Stomach smooth muscle (tissue), 2 donors: ENCODE measurements around the gene CDH4.

ENCODE experiments used
- H3K27ac ChIP-seq: one replicate; pipeline ENCODE4 v1.7.0; 2013; ENCODE audit warnings: mild to moderate bottlenecking, low read length, inconsistent platforms
- H3K27me3 ChIP-seq, 2 donors: one replicate each; pipeline ENCODE4 v1.7.0; 2013; ENCODE audit warnings: low read length in 2 of 2; ENCODE audit not compliant: insufficient read depth in 2 of 2, control insufficient read depth in 1 of 2
- H3K36me3 ChIP-seq, 2 donors: one replicate each; pipeline ENCODE4 v1.7.0; 2013; ENCODE audit warnings: low read length in 2 of 2; ENCODE audit not compliant: control insufficient read depth in 2 of 2, insufficient read depth in 2 of 2
- H3K4me1 ChIP-seq: one replicate; pipeline ENCODE4 v1.7.0; 2013; ENCODE audit warnings: low read length; ENCODE audit not compliant: control insufficient read depth, insufficient read depth
- H3K4me3 ChIP-seq, 2 donors: one replicate each; pipeline ENCODE4 v1.7.0; 2013; ENCODE audit warnings: low read length in 2 of 2
- H3K9ac ChIP-seq, 2 donors: one replicate each; pipeline ENCODE4 v1.7.0; 2013; ENCODE audit warnings: low read length in 2 of 2, mild to moderate bottlenecking in 1 of 2
- H3K9me3 ChIP-seq, 2 donors: one replicate each; pipeline ENCODE4 v1.7.0; 2013; ENCODE audit warnings: low read length in 2 of 2; ENCODE audit not compliant: control insufficient read depth in 2 of 2
- donor health status: healthy.
- donor health status: Pancreatic carcinoma.

CDH4 gene

GRCh38 chr20:61856626-61857413 is 604.8 kb downstream of the CDH4 start:
- Histone ChIP-seq H3K4me1 (no peaks in the 10 kb centered on the region), H3K27me3 (peaks cover 0 to 2% of the 10 kb centered on the region in 2 donors), H3K36me3 (no peaks in the 10 kb centered on the region), H3K27ac (no peak overlapping the region), H3K9me3 (peaks cover 0 to 3% of the 10 kb centered on the region in 2 donors), H3K9ac (no peak overlapping the region), H3K4me3 (no peak overlapping the region)

- H3K27ac ChIP-seq, result no peak overlapping the region
- no peaks in the 10 kb centered on the region for H3K36me3 ChIP-seq
- H3K4me1 ChIP-seq, result no peaks in the 10 kb centered on the region
- peaks cover 0 to 3% of the 10 kb centered on the region in 2 donors for H3K9me3 ChIP-seq
- peaks cover 0 to 2% of the 10 kb centered on the region in 2 donors for H3K27me3 ChIP-seq
- no peak overlapping the region for H3K9ac ChIP-seq
- no peak overlapping the region for H3K4me3 ChIP-seq
These were observed 605.3 kb downstream of the CDH4 start for GRCh38 chr20:61857414-61857775.

- Histone ChIP-seq H3K4me1 (no peaks in the 10 kb centered on the region), H3K4me3 (no peak overlapping the region), H3K27me3 (peaks cover 0 to 2% of the 10 kb centered on the region in 2 donors)
These were observed 605.8 kb downstream of the CDH4 start for GRCh38 chr20:61857884-61858283.

GRCh38 chr20:61859767-61860166 is 607.7 kb downstream of the CDH4 start:
- H3K9me3 ChIP-seq, result peaks cover 0 to 3% of the 10 kb centered on the region in 2 donors
- H3K27me3 ChIP-seq, result peaks cover 0 to 2% of the 10 kb centered on the region in 2 donors

More at GRCh38 chr20:61857884-61858283, 605.8 kb downstream of the CDH4 start:
- Histone ChIP-seq H3K9me3 (peaks cover 0 to 3% of the 10 kb centered on the region in 2 donors), H3K9ac (no peak overlapping the region), H3K27ac (no peak overlapping the region), H3K36me3 (no peaks in the 10 kb centered on the region)

GRCh38 chr20:61860260-61860987 is 608.4 kb downstream of the CDH4 start:
- H3K9me3 ChIP-seq, result peaks cover 0 to 3% of the 10 kb centered on the region in 2 donors
- no peak overlapping the region for H3K9ac ChIP-seq
- no peaks in the 10 kb centered on the region for H3K36me3 ChIP-seq
- no peaks in the 10 kb centered on the region for H3K4me1 ChIP-seq
- peaks cover 0 to 2% of the 10 kb centered on the region in 2 donors for H3K27me3 ChIP-seq
- no peak overlapping the region for H3K4me3 ChIP-seq
- H3K27ac ChIP-seq, result no peak overlapping the region

More at GRCh38 chr20:61859767-61860166, 607.7 kb downstream of the CDH4 start:
- Histone ChIP-seq H3K27ac (no peak overlapping the region), H3K4me3 (no peak overlapping the region), H3K36me3 (no peaks in the 10 kb centered on the region), H3K4me1 (no peaks in the 10 kb centered on the region), H3K9ac (no peak overlapping the region)

GRCh38 chr20:61861054-61861841 is 609.2 kb downstream of the CDH4 start:
- Histone ChIP-seq H3K36me3 (no peaks in the 10 kb centered on the region), H3K27ac (no peak overlapping the region), H3K4me1 (no peaks in the 10 kb centered on the region), H3K9ac (no peak overlapping the region), H3K4me3 (no peak overlapping the region), H3K27me3 (peaks cover 0 to 2% of the 10 kb centered on the region in 2 donors), H3K9me3 (no peaks in the 10 kb centered on the region)

GRCh38 chr20:61861858-61862257 is 609.8 kb downstream of the CDH4 start:
- Histone ChIP-seq H3K27ac (no peak overlapping the region), H3K9ac (no peak overlapping the region), H3K36me3 (no peaks in the 10 kb centered on the region), H3K4me3 (no peak overlapping the region), H3K9me3 (no peaks in the 10 kb centered on the region), H3K4me1 (no peaks in the 10 kb centered on the region), H3K27me3 (peaks cover 0 to 2% of the 10 kb centered on the region in 2 donors)

GRCh38 chr20:61862881-61863280 is 610.8 kb downstream of the CDH4 start:
- Histone ChIP-seq H3K27ac (no peak overlapping the region), H3K4me3 (no peak overlapping the region), H3K9me3 (no peaks in the 10 kb centered on the region), H3K27me3 (peaks cover 0 to 2% of the 10 kb centered on the region in 2 donors), H3K9ac (no peak overlapping the region), H3K4me1 (no peaks in the 10 kb centered on the region), H3K36me3 (no peaks in the 10 kb centered on the region)

- Histone ChIP-seq H3K4me1 (no peaks in the 10 kb centered on the region), H3K9ac (no peak overlapping the region), H3K36me3 (no peaks in the 10 kb centered on the region), H3K4me3 (no peak overlapping the region), H3K27ac (no peak overlapping the region), H3K9me3 (no peaks in the 10 kb centered on the region), H3K27me3 (peaks cover 0 to 3% of the 10 kb centered on the region in 2 donors)
These were observed 612.4 kb downstream of the CDH4 start for GRCh38 chr20:61864481-61864880.

- Histone ChIP-seq H3K4me1 (no peaks in the 10 kb centered on the region), H3K27me3 (peaks cover 0 to 6% of the 10 kb centered on the region in 2 donors), H3K9me3 (peaks cover 0 to under 1% of the 10 kb centered on the region in 2 donors), H3K4me3 (no peak overlapping the region), H3K36me3 (no peaks in the 10 kb centered on the region), H3K9ac (no peak overlapping the region), H3K27ac (no peak overlapping the region)
These were observed 613.3 kb downstream of the CDH4 start for GRCh38 chr20:61865353-61865752.
